C4-2B (cell line): ENCODE measurements around the gene WWOX.

Experiments used
- CTCF ChIP-seq: fragments of 450-650 bp; conservative IDR thresholded peaks from 2 replicates; pipeline ENCODE4 v1.5.1; 2017; ENCODE audit warnings: mild to moderate bottlenecking
- ZFX ChIP-seq: fragments of 450-650 bp; IDR thresholded peaks from 2 replicates; pipeline ENCODE4 v1.6.1; 2017

DNA sequence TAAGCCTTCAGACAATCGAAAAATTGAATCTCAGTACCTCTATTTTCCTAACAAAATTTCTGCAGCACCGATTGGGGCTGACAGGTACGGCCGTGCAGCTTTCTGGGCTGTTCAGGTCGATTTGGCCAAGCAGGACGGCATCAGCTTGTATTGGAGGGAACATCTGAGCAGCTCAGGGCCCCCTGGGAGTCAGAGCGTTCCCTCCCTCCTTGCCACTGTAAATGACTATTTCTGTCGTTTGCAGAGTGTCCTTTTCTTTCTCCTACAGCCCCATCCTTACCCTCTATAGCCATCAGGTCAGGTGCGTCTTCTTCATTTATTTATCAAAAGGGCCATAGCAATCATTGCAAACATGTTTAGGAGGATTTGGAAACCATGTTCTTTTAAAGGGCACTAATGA, 731.1 kb downstream of the WWOX start:
- no peak for TF ChIP-seq CTCF
- no peak for TF ChIP-seq ZFX
